HL-60/S4 treated with retinoic acid at 250 ng/mL for 4 days and 3 days (cell line): Measurements from ENCODE around the gene KIAA1614.

Experiments used
- in situ Hi-C: fragments of 300-500 bp; cut with MboI; formaldehyde crosslinking; loops from 2 replicates; pipeline ENCODE4 v1.7.0; 2022; ENCODE audit warnings: low sequenced_read_pairs

Gene KIAA1614

GRCh38 chr1:180907313-180908055 lies 5.2 kb upstream of the KIAA1614 start:
- in situ Hi-C loops: no loop called here

DNA sequence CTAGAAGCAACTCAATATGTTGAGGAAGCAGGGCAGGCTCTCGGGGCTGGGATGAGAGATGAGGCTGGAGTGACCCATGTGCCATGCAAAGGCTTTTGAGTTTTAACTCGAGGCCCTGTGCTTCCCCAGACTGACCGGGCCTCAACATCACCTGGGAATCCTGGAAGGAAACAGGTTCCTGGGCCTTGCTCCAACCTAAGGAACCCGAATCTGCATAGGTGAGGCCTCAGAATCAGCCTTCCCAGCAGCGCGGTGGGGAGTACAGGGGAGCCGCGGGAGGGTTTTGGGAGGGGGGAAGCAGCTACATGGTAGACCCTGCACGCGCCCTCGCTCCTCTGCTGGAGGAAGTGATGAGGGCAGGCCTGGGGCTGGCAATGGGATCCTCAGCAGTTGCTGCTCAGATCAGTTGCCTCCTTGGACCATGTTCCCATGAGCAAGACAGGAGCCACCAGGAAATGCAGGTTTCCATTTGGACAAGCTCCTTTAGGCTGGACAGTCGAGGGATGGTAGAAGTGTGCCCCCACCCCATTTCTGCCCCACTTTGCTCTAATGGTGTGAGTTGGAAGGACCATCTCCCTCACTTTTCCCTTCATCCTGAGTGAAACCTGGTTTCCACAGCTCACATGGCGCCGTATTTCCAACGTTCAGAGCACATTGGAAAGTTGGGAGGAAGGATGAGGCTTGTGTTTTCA lies 4.5 kb upstream of the KIAA1614 start:
- in situ Hi-C loops: no loop called here

GRCh38 chr1:180909005-180909414 lies 3.7 kb upstream of the KIAA1614 start:
- in situ Hi-C loops: no loop called here

- in situ Hi-C loops: no loop called here
These were observed 3.2 kb upstream of the KIAA1614 start for GRCh38 chr1:180909462-180909976.

DNA sequence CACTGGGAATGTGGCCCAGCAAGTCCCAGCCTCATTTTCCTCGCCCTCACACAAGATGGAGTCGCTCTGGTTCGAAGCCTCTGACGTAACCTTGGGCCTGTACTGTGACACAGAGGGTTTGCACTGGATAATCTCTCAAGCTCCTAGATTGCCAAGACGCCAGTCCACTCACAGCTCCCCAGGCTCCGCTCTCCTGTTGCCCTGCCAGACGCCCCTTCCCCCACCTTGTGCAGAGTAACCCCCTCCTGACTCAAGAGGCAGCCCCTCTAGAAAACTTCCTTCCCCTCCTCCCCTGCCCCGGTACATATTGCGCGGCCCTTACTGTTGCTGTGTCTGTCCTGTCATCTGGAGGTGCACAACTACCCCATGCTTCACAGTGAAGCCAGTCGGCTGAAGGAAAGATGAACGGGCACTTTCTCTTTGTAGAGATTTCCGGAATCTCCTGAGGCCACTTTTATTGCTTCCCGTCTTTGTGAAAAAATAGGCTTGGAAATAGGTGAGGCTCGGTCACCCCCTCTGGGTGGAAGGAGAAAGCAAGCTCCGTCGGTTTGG lies 981 bp upstream of the KIAA1614 start:
- in situ Hi-C loops: no loop called here

DNA sequence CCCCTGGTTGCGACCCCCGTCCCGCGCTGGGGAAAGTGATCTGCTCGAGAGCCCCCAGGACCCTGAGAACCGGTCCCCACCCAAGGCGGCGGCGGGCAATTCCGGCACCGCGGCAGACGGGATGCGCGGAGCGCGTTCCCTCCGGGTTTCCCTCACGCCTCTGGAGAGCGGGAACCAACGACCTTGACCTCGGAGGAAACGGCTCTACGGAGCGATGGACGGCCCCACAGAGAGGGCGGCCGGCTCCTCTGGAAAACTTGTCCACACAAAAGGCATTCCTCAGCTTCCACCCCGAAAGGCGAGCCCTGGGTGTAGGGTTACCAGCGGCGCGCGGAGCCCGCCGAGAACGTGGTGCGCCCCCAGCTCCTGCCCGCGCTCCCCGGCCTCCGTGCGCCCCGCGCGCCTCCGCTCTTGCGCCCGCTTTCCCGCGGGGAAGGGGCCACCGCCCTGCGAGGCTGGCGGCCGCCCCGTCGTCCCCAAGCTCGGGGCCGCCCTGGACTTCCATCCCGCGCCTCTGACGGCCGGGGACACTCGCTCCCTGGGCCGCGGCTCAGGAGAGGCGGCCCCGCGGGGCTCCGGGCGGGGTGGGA lies 391 bp upstream of the KIAA1614 start:
- in situ Hi-C loops: no loop called here

GRCh38 chr1:180915426-180915965 lies 2.8 kb downstream of the KIAA1614 start:
- in situ Hi-C loops: no loop called here

DNA sequence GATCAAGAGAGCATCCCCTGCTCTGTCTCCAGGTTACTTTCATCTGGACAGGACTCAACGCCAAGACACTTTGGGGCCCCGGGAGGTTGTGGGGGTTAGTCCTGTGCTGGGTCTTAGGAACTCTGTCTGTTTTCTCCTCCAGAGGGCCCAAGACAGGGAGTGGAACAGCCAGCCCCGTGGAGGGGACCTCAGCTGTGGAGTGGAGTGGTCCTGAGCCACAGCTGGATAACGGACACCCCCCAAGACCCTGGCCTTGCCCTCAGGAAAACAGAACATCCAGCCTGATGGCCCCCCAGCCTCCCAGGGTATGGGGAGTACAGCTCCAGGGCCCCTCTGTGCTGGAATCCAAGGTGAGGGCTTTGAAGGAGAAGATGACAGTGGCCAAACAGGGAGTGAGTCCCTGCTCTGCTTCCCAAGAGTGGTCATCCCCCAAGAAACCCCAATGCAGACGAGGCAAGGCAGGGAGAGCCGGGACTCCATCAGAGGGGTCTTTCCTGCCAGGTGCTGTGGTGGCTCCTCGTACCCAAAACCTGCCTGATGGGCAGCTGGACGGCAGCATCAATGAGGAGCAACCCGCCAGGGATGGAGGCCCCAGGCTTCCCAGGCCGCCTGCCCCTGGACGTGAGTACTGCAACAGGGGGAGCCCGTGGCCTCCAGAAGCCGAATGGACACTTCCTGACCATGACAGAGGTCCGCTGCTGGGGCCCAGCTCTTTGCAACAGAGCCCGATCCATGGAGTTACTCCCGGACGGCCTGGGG lies 3.5 kb downstream of the KIAA1614 start:
- in situ Hi-C loops: no loop called here

- in situ Hi-C loops: no loop called here
These were observed 4.1 kb downstream of the KIAA1614 start for GRCh38 chr1:180916771-180917170.

GRCh38 chr1:180917306-180918065 lies 4.8 kb downstream of the KIAA1614 start:
- in situ Hi-C loops: no loop called here

- in situ Hi-C loops: no loop called here
These were observed 5.8 kb downstream of the KIAA1614 start for GRCh38 chr1:180918519-180918918.

- in situ Hi-C loops: no loop called here
These were observed 6.5 kb downstream of the KIAA1614 start for GRCh38 chr1:180919183-180919700.

- in situ Hi-C loops: no loop called here
These were observed 7.5 kb downstream of the KIAA1614 start for GRCh38 chr1:180920193-180920592.

DNA sequence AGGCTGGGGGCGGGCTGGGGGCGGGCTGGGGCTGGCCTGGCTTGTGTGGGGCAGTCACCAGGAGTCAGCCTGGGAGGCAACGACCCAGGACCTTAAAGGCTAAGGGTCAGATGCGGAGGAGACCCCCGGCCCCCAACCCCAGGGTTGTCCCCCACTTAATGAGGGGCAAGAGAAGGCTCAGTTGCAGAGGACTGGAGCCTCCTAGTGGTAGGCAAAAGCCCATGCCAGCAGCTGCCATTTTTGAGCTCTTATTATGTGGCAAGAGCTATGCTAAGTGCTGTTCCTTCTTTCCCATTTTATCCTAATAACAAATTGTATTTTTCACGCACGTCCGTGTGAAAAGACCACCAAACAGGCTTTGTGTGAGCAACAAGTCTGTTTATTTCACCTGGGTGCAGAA lies 8.0 kb downstream of the KIAA1614 start:
- in situ Hi-C loops: no loop called here

DNA sequence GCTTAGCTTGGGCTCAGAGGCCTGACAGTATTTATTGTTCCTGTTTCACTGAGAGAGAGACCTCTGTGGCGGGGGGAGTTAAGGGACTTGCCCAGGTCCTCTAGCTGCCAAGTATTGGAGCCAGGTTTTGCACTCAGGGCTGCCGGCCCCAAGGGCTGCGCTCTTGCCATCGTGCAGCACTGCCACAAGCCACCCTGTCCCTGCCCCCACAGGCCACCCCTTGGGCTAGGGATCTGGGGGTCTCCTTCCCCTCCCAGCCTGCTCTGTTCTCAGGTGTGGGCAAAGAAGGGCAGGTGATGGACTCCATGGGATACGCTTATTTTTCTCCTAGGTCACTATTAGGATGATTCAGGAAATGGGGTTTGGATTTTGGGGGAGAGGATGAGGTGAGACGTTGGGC lies 8.7 kb downstream of the KIAA1614 start:
- in situ Hi-C loops: no loop called here

- in situ Hi-C loops: no loop called here
These were observed 9.4 kb downstream of the KIAA1614 start for GRCh38 chr1:180921891-180922630.

GRCh38 chr1:180922631-180923015 lies 9.9 kb downstream of the KIAA1614 start:
- in situ Hi-C loops: no loop called here

- in situ Hi-C loops: no loop called here
These were observed 10.5 kb downstream of the KIAA1614 start for GRCh38 chr1:180923021-180923841.
